Neural crest cell (in vitro differentiated cells): Measurements from ENCODE around the gene ADRA2C. TPM values are rescaled to one million over a fixed set of nuclear protein-coding genes. Genes with fewer than 3 reads are reported as not detected.

ENCODE experiments used
- DNase-seq: peaks from one replicate; pipeline ENCODE4 v3.0.0; 2021; ENCODE audit warnings: low read depth, mixed read lengths, low spot score
- H3K27ac Mint-ChIP-seq: one replicate; pipeline ENCODE4 v1.8.0; 2021; ENCODE audit warnings: mild to moderate bottlenecking, mixed read lengths; ENCODE audit not compliant: unreplicated experiment
- H3K27me3 Mint-ChIP-seq: 2 replicates; pipeline ENCODE4 v1.8.0; 2021; ENCODE audit warnings: low read depth, mild to moderate bottlenecking, mixed read lengths
- H3K36me3 Mint-ChIP-seq: 2 replicates; pipeline ENCODE4 v1.8.0; 2021; ENCODE audit warnings: low read depth, mild to moderate bottlenecking, mixed read lengths
- H3K4me1 Mint-ChIP-seq: 2 replicates; pipeline ENCODE4 v1.8.0; 2021; ENCODE audit warnings: mixed read lengths
- H3K4me3 Mint-ChIP-seq: one replicate; pipeline ENCODE4 v1.8.0; 2021; ENCODE audit warnings: mild to moderate bottlenecking, mixed read lengths
- H3K9me3 Mint-ChIP-seq: 2 replicates; pipeline ENCODE4 v1.8.0; 2021; ENCODE audit warnings: mixed read lengths
- total RNA-seq: library from RNA; stranded (reverse); gene quantifications from 2 replicates; pipeline ENCODE4 v1.2.1, GENCODE V29; 2021
- TF ChIP-seq, protein P1 (sequence below): fragments of 200-600 bp; sonication (generic); conservative IDR thresholded peaks from 2 replicates; pipeline ENCODE4 v1.5.0; 2021; ENCODE audit warnings: antibody characterized with exemption, mild to moderate bottlenecking

ADRA2C gene
- total RNA-seq, 1 donor from 2014 or later, result 6.1 TPM

DNA sequence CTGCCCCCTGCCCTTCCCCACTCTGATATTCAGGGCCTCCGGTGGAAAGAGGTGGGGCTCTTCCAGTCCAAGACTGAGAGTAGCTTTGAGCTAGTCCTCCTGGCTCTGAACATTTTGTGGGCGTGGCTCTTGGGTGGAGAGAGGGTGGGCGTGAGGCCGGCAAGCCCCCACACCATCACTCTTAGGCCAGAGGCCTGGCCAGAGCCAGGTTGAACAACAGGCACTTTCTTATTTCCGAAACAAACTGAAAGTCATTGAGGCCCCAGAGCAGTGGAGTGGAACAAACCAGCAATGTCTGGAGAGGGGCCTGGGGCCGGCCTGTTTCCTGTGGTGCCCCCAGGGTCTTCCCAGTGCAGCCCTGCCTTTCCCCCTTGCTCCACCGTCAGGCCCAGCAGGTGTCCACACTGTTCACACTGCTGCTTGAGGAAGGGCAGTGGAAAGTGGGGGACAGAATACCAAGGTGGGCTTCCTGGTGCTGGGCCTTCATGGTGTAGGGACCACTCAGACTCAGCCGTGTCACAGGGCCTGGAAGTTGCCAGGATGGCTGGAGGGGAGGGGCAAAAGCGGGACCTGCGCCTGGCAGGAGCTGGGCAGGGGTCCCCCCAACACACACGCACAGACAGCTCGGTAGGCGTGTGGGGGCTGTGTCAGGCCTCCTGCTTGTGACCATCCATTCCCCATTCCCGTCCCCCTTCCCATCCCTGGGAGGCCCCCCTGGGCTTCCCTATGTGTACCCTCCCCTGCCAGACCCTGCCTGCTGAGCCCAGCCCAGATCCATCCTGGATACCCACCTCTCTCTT is 2.9 kb downstream of the ADRA2C start:
- H3K27me3 Mint-ChIP-seq, result peaks cover 26% of the 10 kb centered on the region
- peak overlapping the region; percentile 91 for H3K4me3 Mint-ChIP-seq
- no peaks in the 10 kb centered on the region for H3K9me3 Mint-ChIP-seq
- peak; percentile 25 for DNase-seq
- TF ChIP-seq, protein P1, sequence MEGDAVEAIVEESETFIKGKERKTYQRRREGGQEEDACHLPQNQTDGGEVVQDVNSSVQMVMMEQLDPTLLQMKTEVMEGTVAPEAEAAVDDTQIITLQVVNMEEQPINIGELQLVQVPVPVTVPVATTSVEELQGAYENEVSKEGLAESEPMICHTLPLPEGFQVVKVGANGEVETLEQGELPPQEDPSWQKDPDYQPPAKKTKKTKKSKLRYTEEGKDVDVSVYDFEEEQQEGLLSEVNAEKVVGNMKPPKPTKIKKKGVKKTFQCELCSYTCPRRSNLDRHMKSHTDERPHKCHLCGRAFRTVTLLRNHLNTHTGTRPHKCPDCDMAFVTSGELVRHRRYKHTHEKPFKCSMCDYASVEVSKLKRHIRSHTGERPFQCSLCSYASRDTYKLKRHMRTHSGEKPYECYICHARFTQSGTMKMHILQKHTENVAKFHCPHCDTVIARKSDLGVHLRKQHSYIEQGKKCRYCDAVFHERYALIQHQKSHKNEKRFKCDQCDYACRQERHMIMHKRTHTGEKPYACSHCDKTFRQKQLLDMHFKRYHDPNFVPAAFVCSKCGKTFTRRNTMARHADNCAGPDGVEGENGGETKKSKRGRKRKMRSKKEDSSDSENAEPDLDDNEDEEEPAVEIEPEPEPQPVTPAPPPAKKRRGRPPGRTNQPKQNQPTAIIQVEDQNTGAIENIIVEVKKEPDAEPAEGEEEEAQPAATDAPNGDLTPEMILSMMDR, result no peak
- H3K4me1 Mint-ChIP-seq, result peaks cover 26% of the 10 kb centered on the region
- peak overlapping the region; percentile 59 for H3K27ac Mint-ChIP-seq
- H3K36me3 Mint-ChIP-seq, result no peaks in the 10 kb centered on the region

DNA sequence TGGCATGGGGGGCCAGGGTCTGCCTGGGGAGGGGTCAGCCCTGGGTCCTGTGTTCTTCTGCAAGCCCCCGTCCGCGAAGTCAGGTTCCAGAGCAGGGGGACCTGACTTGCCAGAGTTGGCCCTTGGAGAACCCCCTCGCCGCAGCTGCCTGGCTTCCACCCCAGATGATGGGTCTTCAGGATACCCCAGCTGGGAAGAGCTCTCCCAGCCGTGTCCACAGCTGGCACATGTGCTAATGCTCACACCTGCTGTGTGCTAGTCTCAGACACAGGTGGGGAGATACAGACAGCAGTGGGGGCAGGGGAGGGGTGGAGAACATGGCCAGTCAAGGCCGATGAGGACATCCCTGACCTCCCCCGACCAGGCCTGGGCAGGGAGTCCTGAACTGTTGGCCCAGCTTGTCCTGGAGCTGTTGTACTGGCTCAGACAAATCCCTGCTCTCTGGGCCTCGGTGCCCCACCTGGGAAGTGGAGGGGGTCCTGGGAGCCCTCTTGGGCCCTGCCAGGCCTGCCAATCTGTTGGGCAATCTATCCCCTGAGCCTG is 3.5 kb downstream of the ADRA2C start:
- H3K36me3 Mint-ChIP-seq, result no peaks in the 10 kb centered on the region
- TF ChIP-seq, protein P1, result no peak
- DNase-seq, result no peak
- no peaks in the 10 kb centered on the region for H3K9me3 Mint-ChIP-seq
- H3K27ac Mint-ChIP-seq, result no peak overlapping the region
- peaks cover 33% of the 10 kb centered on the region for H3K4me1 Mint-ChIP-seq
- no peak overlapping the region for H3K4me3 Mint-ChIP-seq
- peaks cover 26% of the 10 kb centered on the region for H3K27me3 Mint-ChIP-seq

DNA sequence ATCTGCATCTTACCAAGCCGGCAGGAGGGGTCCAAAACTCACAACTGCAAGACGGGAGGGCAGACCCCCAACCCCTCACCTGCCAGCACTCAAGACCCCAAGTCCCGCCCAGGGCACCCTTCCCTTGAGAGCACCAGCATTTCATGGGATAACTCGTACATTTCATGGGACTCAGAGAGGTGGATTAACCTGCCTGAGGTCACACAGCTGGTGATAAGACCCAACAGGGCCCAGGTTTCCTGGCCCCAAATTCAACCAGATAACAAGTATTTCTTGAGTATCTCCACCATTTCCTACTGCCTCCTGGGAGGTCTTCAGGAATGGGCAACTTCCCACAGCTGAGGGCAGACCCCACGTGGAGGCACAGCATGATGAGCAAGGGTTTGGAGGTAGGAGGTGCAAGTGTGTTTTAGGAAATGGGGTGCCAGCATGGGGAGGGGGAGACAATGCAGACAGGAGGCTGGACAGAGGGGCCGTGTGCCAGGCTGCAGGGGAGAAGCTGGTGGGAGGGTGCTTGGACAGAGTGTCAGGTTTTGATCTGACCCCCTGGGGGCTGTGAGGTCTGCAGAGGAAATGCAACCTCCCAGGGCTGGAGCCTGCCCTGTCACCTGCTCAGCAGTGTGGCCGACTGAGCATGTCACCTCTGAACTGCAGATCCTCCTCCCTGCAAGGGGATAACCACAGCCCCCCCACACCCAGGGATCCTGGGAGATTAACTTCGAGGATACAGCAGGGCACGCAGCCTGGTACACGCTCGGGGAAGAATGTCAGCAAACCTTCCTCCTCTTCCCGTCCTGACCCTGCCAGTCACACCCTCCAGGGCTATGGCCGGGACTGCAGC is 4.4 kb downstream of the ADRA2C start:
- Mint-ChIP-seq H3K9me3 (no peaks in the 10 kb centered on the region), H3K4me3 (no peak overlapping the region), H3K36me3 (no peaks in the 10 kb centered on the region), H3K27me3 (peaks cover 23% of the 10 kb centered on the region), H3K27ac (no peak overlapping the region), H3K4me1 (peaks cover 38% of the 10 kb centered on the region)
- no peak for DNase-seq
- TF ChIP-seq, protein P1, result no peak

DNA sequence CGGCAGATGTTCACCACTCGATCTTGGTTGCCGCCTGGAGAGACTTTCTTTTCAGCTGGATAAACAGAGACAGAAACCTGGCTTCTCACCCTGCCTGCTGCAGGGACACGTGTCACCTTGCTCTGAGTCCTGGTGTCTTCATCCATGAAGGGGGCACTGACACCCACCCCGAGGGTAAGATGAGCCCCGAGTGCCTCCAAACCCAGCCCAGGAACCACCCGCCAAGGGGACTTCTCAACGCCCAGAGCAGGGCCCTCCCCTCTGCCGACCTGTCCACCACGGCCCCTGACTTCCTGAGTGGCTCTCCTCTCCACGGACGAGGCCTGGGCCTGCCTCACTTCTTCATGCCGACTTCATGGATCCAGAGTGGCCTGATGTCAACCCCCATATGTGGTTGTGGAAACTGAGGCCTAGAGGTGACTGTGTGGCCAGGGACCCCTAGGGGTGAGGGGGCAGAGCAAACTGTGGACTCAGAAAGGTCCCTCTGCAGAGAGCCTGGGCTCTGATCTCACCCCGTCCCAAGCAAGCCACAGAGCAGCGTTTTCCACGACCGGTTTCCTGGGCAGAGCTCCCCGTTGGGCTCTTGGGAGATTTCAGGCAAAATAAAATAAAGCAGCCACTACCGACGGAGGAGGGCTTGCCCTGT is 5.1 kb downstream of the ADRA2C start:
- peak overlapping the region; percentile 35 for H3K4me3 Mint-ChIP-seq

More for the DNA sequence above, 5.1 kb downstream of the ADRA2C start:
- H3K36me3 Mint-ChIP-seq, result no peaks in the 10 kb centered on the region
- H3K9me3 Mint-ChIP-seq, result no peaks in the 10 kb centered on the region
- no peak for DNase-seq
- peaks cover 23% of the 10 kb centered on the region for H3K27me3 Mint-ChIP-seq
- H3K4me1 Mint-ChIP-seq, result peaks cover 38% of the 10 kb centered on the region
- no peak overlapping the region for H3K27ac Mint-ChIP-seq
- TF ChIP-seq, protein P1, result no peak
